Neuronal stem cell (in vitro differentiated cells): ENCODE data around the gene UPF2.
A peak's percentile ranks its signal among the peaks of the same experiment; 100 is the strongest.

Source experiments
- DNase-seq: peaks from one replicate; pipeline ENCODE4 v3.0.0-alpha.2; 2013; ENCODE audit warnings: low spot score
- H2AFZ ChIP-seq: one replicate; pipeline ENCODE4 v1.6.1; 2013; ENCODE audit warnings: mild to moderate bottlenecking, low read length, inconsistent platforms
- H2AK5ac ChIP-seq: 2 replicates; pipeline ENCODE4 v1.6.1; 2013; ENCODE audit warnings: low read depth, mild to moderate bottlenecking, inconsistent platforms, low read length, moderate library complexity, mixed read lengths
- H2BK120ac ChIP-seq: 2 replicates; pipeline ENCODE4 v1.6.1; 2013; ENCODE audit warnings: low read depth, mild to moderate bottlenecking, inconsistent platforms, low read length, moderate library complexity, mixed read lengths
- H2BK12ac ChIP-seq: one replicate; pipeline ENCODE4 v1.6.1; 2013; ENCODE audit warnings: low read length, inconsistent platforms
- H2BK15ac ChIP-seq: 2 replicates; pipeline ENCODE4 v1.6.1; 2013; ENCODE audit warnings: mild to moderate bottlenecking, low read length, inconsistent platforms, mixed read lengths
- H2BK5ac ChIP-seq: one replicate; pipeline ENCODE4 v1.6.1; 2013; ENCODE audit warnings: inconsistent platforms, mild to moderate bottlenecking, low read length, moderate library complexity
- H3K14ac ChIP-seq: one replicate; pipeline ENCODE4 v1.6.1; 2013; ENCODE audit warnings: low read length, inconsistent platforms
- H3K18ac ChIP-seq: 2 replicates; pipeline ENCODE4 v1.6.1; 2013; ENCODE audit warnings: low read length, inconsistent platforms
- H3K23ac ChIP-seq: 2 replicates; pipeline ENCODE4 v1.6.1; 2013; ENCODE audit warnings: low read depth, mild to moderate bottlenecking, mixed read lengths, low read length, inconsistent platforms; ENCODE audit not compliant: poor library complexity
- H3K27ac ChIP-seq: replicated peaks from 3 replicates; pipeline ENCODE4 v1.5.1; 2013; ENCODE audit warnings: low read length, inconsistent platforms
- H3K27me3 ChIP-seq, 3 experiments: 2 replicates each; pipeline ENCODE4 v1.6.1; 2013; ENCODE audit warnings: low read length in 3 of 3, mild to moderate bottlenecking in 2 of 3, inconsistent platforms in 1 of 3, low read depth in 1 of 3, mixed read lengths in 1 of 3, moderate library complexity in 1 of 3; ENCODE audit not compliant: control insufficient read depth in 3 of 3, insufficient read depth in 3 of 3
- H3K36me3 ChIP-seq, 2 donors: replicated peaks in 1 of 2; 2 replicates each; pipeline ENCODE4 v1.6.1; 2013; ENCODE audit warnings: low read length in 2 of 2; ENCODE audit not compliant: control insufficient read depth in 2 of 2, insufficient read depth in 2 of 2
- H3K4ac ChIP-seq: 2 replicates; pipeline ENCODE4 v1.6.1; 2013; ENCODE audit warnings: inconsistent platforms, mild to moderate bottlenecking, low read length, moderate library complexity
- H3K4me1 ChIP-seq, 2 donors: 1 replicate in 1 of 2; 2 replicates in 1 of 2; pipeline ENCODE4 v1.6.1; 2013; ENCODE audit warnings: low read length in 2 of 2, low read depth in 1 of 2; ENCODE audit not compliant: control insufficient read depth in 2 of 2, insufficient read depth in 1 of 2
- H3K4me2 ChIP-seq: one replicate; pipeline ENCODE4 v1.6.1; 2013; ENCODE audit warnings: mild to moderate bottlenecking, low read length, inconsistent platforms; ENCODE audit not compliant: insufficient read depth, poor library complexity, severe bottlenecking
- H3K4me3 ChIP-seq, 2 donors: 2 replicates each; pipeline ENCODE4 v1.5.1; 2013; ENCODE audit warnings: low read length in 2 of 2, mild to moderate bottlenecking in 2 of 2, inconsistent platforms in 1 of 2, moderate library complexity in 1 of 2
- H3K79me1 ChIP-seq: one replicate; pipeline ENCODE4 v1.6.1; 2013; ENCODE audit warnings: low read depth, mild to moderate bottlenecking, inconsistent platforms, low read length, moderate library complexity
- H3K9ac ChIP-seq: one replicate; pipeline ENCODE4 v1.6.1; 2013; ENCODE audit warnings: mild to moderate bottlenecking, low read depth, low read length, inconsistent platforms; ENCODE audit not compliant: poor library complexity
- H3K9me3 ChIP-seq, 2 donors: replicated peaks in 1 of 2; 2 replicates each; pipeline versions ENCODE3 to v1.6.1; 2013; ENCODE audit warnings: low read length in 2 of 2, mild to moderate bottlenecking in 2 of 2, inconsistent platforms in 1 of 2, low read depth in 1 of 2, mixed read lengths in 1 of 2, moderate library complexity in 1 of 2; ENCODE audit not compliant: control insufficient read depth in 2 of 2, insufficient read depth in 1 of 2
- H4K8ac ChIP-seq: one replicate; pipeline ENCODE4 v1.6.1; 2013; ENCODE audit warnings: low read depth, mild to moderate bottlenecking, inconsistent platforms, low read length, moderate library complexity
- H4K91ac ChIP-seq: one replicate; pipeline ENCODE4 v1.6.1; 2013; ENCODE audit warnings: low read length, low read depth, mild to moderate bottlenecking, inconsistent platforms; ENCODE audit not compliant: poor library complexity
- WGBS, 2 donors: extraction: QIAGEN DNeasy Blood & Tissue Kit; methylation state at CpG; one replicate each; pipeline ENCODE4 v1.1.7; 2013; ENCODE audit warnings: missing lambda C conversion rate in 2 of 2, mixed read lengths in 1 of 2; ENCODE audit not compliant: insufficient read length in 2 of 2, insufficient replicate concordance in 1 of 2; ENCODE audit errors: extremely low coverage in 2 of 2; 5-methylcytosine and 5-hydroxymethylcytosine counted together

UPF2 gene

GRCh38 chr10:11886851-11887250, 155.8 kb downstream of the UPF2 start:
- no CpG with 5 or more reads among the region's 12 CpGs for WGBS, 2 donors
- Histone ChIP-seq H3K9me3 (no peaks in the 10 kb centered on the region), H3K4ac (no peak overlapping the region), H3K4me1 (no peaks in the 10 kb centered on the region), H2AK5ac (peak overlapping the region; percentile 73), H3K14ac (no peak overlapping the region), H2AFZ (no peak overlapping the region), H2BK5ac (no peak overlapping the region), H2BK15ac (no peak overlapping the region), H3K27ac (no peak overlapping the region), H2BK12ac (no peak overlapping the region), H3K79me1 (no peaks in the 10 kb centered on the region), H3K27me3 (no peaks in the 10 kb centered on the region), H3K23ac (no peak overlapping the region), H3K4me2 (no peak overlapping the region), H3K36me3 (no peaks in the 10 kb centered on the region), H3K18ac (no peak overlapping the region), H4K91ac (no peak overlapping the region), H3K4me3 (no peak overlapping the region), H4K8ac (peak overlapping the region; percentile 56), H2BK120ac (no peak overlapping the region), H3K9ac (no peak overlapping the region)
- no peak for DNase-seq

GRCh38 chr10:11886138-11886474, 156.5 kb downstream of the UPF2 start:
- H3K36me3 ChIP-seq = no peaks in the 10 kb centered on the region
- no peak overlapping the region for H2BK5ac ChIP-seq
- H2BK120ac ChIP-seq = no peak overlapping the region
- no peak overlapping the region for H3K23ac ChIP-seq
- WGBS, 2 donors = no CpG with 5 or more reads among the region's 6 CpGs
- no peak overlapping the region for H4K91ac ChIP-seq
- no peak overlapping the region for H3K27ac ChIP-seq
- H3K4me1 ChIP-seq = no peaks in the 10 kb centered on the region
- no peaks in the 10 kb centered on the region for H3K27me3 ChIP-seq
- no peak overlapping the region for H4K8ac ChIP-seq
- H3K14ac ChIP-seq = no peak overlapping the region
- no peaks in the 10 kb centered on the region for H3K79me1 ChIP-seq
- H3K9ac ChIP-seq = no peak overlapping the region
- H3K4me2 ChIP-seq = no peak overlapping the region
- H3K18ac ChIP-seq = no peak overlapping the region
- H2BK12ac ChIP-seq = no peak overlapping the region
- no peak for DNase-seq
- no peak overlapping the region for H2BK15ac ChIP-seq
- H3K4me3 ChIP-seq = no peak overlapping the region
- peak overlapping the region; percentile 46 for H2AFZ ChIP-seq
- H3K9me3 ChIP-seq = no peaks in the 10 kb centered on the region
- H2AK5ac ChIP-seq = no peak overlapping the region
- H3K4ac ChIP-seq = no peak overlapping the region

- Histone ChIP-seq H3K4me3 (no peak overlapping the region), H3K23ac (no peak overlapping the region), H2BK15ac (no peak overlapping the region), H2BK120ac (no peak overlapping the region), H3K18ac (no peak overlapping the region), H3K4me1 (no peaks in the 10 kb centered on the region), H3K4me2 (no peak overlapping the region), H2AFZ (peak overlapping the region; percentile 46), H3K4ac (no peak overlapping the region), H3K27me3 (no peaks in the 10 kb centered on the region), H4K91ac (no peak overlapping the region), H2BK5ac (no peak overlapping the region), H3K14ac (no peak overlapping the region), H3K36me3 (no peaks in the 10 kb centered on the region), H2BK12ac (no peak overlapping the region), H3K9me3 (no peaks in the 10 kb centered on the region), H3K27ac (no peak overlapping the region), H2AK5ac (no peak overlapping the region), H3K79me1 (no peaks in the 10 kb centered on the region), H3K9ac (no peak overlapping the region), H4K8ac (no peak overlapping the region)
- DNase-seq = no peak
- WGBS, 2 donors = no CpG with 5 or more reads among the region's 13 CpGs
Observed at GRCh38 chr10:11885437-11886137, 157.0 kb downstream of the UPF2 start.

GRCh38 chr10:11884706-11885423, 157.7 kb downstream of the UPF2 start:
- no peak overlapping the region for H4K91ac ChIP-seq
- H3K14ac ChIP-seq = no peak overlapping the region
- H3K23ac ChIP-seq = no peak overlapping the region
- H3K36me3 ChIP-seq = no peaks in the 10 kb centered on the region
- no peaks in the 10 kb centered on the region for H3K27me3 ChIP-seq
- H3K4me2 ChIP-seq = no peak overlapping the region
- H3K9me3 ChIP-seq = no peaks in the 10 kb centered on the region
- H3K4me1 ChIP-seq = no peaks in the 10 kb centered on the region
- DNase-seq = no peak
- no peak overlapping the region for H2BK120ac ChIP-seq
- H3K79me1 ChIP-seq = no peaks in the 10 kb centered on the region
- no peak overlapping the region for H2AFZ ChIP-seq
- no peak overlapping the region for H2AK5ac ChIP-seq
- H3K9ac ChIP-seq = no peak overlapping the region
- no peak overlapping the region for H3K27ac ChIP-seq
- H3K4ac ChIP-seq = no peak overlapping the region
- no peak overlapping the region for H2BK5ac ChIP-seq
- H3K18ac ChIP-seq = peak overlapping the region; percentile 60
- peak overlapping the region; percentile 25 for H2BK15ac ChIP-seq
- H3K4me3 ChIP-seq = no peak overlapping the region
- no peak overlapping the region for H4K8ac ChIP-seq
- WGBS, 2 donors = no CpG with 5 or more reads among the region's 7 CpGs
- no peak overlapping the region for H2BK12ac ChIP-seq
